Fibroblast of skin of left biceps (primary cell): Measurements from ENCODE around the gene SLC43A2.
"Not testable (repeated sequence)": the region's sequence is repeated elsewhere in the genome, so short reads cannot be mapped to it uniquely, and the experiment has no call there.

Experiments
- DNase-seq, 2 experiments: peaks; one replicate each; pipeline ENCODE4 v3.0.0-alpha.2; 2013; ENCODE audit warnings: low read depth in 2 of 2

The SLC43A2 gene

DNA sequence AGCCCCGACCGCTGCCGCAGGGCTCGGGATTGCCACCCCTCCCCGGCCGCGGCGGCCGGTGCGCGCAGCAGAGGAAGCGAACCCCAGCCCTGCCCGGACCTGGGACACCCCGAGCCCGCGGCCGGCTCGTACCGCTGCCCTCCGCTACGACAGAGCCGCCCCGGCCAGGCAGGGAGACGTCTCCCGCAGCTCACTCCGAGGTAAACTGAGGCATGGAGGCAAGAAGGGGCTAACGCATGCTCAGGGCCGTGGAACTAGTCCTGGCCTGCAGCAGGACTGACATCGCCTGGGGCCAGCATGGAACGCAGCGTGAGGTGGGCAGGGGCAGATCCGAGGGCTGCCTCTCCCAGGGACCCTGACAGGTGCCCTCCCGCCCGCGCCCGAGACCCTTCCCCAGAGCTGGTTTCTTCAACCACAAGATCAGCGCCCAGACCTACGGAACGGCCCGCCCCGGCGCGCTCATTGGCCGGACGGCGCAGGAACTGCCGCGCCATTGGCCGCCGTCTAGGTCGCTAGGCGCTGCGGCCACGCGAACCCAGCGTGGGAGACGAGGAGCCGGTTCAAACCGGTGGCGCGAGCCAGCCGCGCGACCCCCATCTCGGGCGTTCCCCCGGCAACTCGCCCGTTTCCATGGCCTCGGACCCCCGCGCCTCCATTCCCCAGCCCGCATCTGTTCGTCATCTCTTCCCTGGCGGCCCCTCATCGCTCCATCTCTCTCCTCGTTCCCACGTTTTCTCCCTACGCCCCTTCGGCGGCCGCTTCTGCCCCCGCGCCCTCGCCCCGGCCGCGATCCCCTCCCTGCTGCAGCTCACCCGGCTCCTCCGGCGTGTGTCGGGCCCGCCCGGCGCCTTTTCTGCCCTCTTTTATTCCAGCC lies at the start of gene SLC43A2:
Gene SLC43A2 (minus strand): TSS at position 853 of the 874 bp plus-strand sequence. CDS start 960 bp downstream, outside the sequence.
- peak; percentile 27 to 28 for DNase-seq

DNA sequence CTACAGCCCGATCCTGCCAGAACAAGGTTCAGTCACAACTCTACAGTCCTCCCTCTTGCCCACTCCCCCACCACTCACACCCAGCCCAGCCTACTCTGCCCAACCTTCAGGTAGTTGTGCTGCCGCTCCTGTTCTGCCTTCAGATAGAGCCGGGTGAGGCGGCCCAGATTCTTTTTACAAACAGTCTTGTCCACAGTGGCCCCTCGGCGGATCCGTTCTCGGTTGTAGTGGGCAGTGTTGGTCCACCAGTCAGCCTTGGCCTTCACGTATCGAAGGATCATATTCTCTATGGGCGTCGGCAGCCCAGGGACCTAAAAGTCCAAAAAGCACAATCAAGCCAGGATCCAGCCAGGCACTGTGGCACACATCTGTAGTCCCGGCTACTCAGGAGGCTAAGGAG lies 47.8 kb upstream of the SLC43A2 start:
- no peak for DNase-seq

DNA sequence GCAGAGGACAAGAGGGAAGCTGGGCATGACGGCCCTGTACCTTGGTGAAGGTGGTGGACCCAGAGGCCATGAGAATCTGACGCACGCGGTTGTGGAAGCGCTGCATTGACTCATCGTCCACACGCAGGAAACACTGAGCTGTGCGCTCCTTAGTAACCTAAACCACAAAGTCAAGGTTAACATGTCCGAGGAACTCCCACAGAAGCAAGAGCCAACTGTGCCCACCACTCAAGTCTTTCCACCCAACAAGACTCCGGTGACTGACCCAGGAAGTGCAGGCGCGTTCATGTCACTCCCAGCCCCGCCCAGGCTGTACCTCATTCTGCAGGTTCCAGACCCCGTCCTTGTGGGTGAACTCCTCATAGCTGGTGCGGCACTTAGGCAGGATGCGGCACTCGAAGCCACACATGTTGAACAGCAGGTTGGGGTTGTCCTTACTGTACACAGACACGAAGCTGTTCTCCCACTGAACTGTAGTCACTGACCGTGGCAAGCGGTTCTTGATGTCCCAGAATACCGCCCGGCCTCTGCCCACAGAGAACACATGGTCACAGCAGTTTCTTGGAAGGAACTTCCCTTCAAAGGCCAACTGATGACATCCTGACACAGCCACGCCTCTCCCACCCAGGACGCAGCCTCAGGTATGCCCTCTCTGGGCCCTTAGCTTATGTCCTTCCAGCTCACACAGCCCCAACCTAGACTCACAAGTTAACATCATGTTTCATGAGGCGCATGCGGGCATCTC lies 44.6 kb upstream of the SLC43A2 start:
- DNase-seq = no peak

DNA sequence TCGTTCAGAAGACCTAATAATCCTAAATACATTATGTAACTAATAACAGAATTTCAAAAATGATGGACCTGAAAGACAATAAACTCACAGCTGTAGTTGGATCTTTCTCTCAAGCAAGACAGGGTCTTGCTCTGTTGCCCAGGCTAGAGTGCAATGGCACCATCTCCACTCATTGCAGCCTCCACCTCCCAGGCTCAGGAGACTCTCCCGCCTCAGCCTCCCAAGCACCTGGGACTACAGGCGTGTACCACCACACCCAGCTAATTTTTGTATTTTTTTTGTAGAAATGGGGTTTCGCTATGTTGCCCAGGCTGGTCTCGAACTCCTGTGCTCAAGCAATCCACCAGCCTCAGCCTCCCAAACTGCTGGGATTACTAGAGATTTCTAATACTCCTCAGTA lies 35.3 kb upstream of the SLC43A2 start:
- DNase-seq = not testable (repeated sequence)

DNA sequence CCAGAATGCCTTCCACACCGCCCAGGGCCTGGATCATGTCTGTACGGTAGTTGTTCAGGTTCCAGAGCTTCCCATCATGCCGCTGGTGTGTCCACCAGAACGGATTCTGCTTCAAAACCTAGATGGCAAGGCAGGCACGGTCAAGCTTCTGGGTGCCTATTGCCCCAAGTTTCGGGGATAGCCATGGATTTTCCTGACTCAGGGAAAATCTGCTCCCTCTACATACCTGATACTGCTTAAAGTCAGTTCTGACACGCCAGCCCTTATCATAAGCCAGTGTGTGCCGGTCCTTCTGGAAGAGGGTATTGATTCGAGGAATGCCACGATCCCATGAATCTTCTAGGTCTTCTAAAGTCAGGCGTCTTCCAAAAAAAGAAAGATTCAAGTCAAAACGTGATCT lies 32.4 kb upstream of the SLC43A2 start:
- DNase-seq = no peak

DNA sequence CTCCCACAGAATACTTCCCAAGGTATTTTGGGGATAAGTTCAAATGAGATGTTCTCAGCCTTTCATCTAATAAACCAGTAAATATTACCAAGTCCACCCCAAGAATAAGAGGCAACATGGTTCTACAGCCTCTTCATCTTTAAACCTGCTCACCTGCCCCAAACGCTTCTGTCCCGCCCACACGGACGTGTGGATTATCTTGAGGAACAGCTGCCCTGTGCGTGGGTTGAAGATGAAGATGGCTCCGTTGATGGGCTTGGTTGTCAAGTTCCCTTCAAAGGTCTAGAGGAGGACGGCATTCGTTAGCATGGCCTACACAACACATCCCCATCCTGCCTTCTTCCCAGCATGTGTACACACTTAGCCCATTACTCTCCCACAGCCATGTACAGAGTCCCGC lies 29.5 kb upstream of the SLC43A2 start:
- no peak for DNase-seq

GRCh38 chr17:1653735-1654134 lies 25.1 kb upstream of the SLC43A2 start:
- DNase-seq = no peak

DNA sequence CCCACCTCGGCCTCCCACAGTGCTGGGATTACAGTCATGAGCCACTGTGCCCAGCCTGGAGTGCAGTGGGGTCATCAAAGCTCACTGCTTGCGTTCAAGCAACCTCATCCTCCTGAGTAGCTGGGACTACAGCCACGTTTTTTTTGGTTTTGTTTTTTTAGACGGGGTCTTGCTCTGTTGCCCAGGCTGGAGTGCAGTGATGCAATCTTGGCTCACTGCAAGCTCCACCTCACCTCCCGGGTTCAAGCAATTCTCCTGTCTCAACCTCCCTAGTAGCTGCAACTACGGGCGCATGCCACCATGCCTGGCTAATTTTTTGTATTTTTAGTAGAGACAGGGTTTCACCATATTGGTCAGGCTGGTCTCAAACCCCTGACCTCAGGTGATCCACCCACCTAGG lies 24.2 kb upstream of the SLC43A2 start:
- not testable (repeated sequence) for DNase-seq

- no peak for DNase-seq
Measured at GRCh38 chr17:1651559-1651844, 22.9 kb upstream of the SLC43A2 start.

- DNase-seq = no peak
Measured at GRCh38 chr17:1650731-1651558, 22.3 kb upstream of the SLC43A2 start.

DNA sequence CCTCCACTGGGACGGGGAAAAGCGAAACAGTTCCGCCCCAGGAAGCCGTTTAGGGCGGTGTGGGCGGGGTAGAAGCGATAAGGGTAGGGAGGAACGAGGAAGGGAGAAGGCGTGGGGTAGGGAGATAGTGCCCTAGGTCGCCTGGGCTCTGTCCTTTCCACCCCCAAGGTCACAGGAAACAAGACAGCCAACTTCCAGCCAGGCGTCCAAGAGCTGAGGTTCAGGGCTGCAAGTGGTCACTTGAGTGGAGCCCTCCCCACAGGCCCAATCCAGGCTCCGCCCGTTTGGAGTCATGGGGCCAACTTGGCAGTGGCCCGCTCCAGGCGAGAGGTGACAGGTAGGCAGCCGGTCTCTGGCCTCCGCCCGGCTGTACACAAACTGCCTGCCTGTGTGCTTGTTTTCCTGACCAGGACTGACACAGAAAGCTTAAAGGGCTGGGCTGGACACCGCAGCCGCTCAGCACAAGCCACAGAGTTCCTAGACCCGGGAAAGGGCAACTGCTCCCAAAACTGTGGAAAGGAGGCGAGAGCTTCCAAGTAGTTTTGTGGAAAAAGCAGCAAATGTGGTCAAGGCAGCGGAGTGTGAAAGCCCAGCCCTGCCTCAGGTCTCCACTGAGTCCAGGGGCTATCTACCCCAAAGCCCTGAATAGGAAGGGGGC lies 21.3 kb upstream of the SLC43A2 start, which contains the start of gene RILP:
Gene RILP (minus strand): TSS at position 23 of the 658 bp plus-strand sequence. CDS start 62 bp downstream, outside the sequence.
- DNase-seq = no peak

- peak; percentile 80 to 82 for DNase-seq
Measured at GRCh38 chr17:1648963-1649843, 20.6 kb upstream of the SLC43A2 start.

DNA sequence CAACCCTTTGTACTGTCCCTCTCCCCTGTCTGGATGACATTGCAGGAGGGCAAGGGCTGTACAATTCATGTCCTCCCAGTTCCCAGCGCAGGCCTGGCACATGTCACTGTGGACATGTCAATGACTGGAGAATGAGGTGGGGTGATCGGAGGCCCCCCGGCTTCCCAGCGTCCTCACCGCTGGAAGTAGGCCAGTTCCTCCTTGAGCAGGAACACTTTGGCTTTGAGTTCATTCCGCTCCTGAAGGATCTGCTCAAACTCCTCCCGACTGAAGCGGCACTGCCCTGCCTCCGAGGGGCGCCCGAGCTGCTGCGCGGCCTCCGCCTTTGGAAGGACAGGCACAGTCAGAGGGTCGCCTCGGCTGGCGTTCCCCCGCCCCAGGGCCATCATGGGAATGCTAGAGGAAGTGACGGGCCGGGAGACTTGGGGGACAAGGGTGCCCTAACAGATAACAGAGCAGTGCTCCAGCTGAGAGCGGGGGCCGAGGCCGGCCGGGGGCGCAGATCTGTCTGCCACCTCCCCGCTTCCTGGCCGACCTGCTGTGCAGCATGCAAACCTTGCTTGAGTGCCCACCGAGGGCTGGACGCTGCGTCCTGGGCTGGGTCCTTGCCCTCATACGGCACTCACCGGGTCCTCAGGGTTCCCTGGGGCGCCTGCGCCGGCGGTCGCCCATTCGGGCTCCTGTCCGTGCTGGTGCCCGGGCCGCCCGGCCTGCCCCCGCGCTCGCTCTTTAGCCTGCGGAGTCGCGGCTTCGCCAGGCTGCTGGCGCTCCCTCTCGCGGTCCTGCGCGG lies 19.7 kb upstream of the SLC43A2 start:
- DNase-seq = no peak

DNA sequence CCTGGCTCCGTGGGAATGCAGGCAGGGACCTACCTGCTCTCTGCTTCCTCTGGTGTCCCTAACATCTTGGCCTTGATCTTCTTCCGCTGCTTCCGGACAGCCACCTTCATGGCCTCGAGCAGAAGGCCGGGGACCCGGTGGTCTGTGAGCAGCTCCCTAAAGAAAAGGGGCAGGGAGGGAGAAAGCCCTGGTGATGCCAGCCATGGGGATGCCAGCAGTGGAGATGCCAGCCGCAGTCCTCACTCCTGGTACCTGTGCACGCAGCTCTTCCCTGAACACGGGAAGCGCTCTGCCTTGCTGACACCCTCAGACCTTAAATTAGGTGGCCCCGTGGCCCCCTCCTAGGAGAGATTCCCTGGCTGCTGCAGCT lies 19.2 kb upstream of the SLC43A2 start:
- no peak for DNase-seq

DNA sequence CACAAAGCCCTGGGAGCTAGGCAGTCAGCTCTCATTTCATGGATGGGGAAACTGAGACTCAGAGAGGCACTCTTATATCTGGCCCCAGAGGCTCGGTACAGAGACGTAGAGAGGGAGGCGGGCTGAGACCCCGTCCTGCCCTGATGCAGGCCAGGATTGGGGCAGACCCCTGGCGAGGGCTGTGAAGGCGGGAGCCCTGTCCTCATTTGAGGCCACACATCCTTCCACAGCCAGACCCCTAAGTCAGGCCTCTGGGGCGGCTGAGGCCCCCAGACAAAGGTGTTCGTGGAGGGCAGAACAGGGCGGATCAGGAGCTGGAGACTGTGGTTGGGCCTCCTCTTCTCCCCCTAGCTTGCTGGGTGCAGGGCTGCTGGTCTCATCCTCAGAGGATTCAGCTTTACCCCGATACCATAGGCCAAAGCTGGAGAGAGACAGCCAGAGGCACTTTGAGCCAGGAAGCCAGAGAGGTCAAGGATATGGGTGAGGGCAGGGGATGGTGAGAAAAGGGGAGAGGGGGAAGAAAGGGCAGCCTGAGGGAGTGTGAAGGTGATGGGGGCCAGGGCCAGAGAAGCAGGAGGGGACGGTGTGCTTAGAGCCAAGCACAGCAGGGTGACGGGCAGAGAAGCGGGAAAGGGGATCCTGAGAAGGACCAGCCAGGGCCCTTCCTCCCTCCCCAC lies 17.7 kb upstream of the SLC43A2 start:
- DNase-seq = no peak

DNA sequence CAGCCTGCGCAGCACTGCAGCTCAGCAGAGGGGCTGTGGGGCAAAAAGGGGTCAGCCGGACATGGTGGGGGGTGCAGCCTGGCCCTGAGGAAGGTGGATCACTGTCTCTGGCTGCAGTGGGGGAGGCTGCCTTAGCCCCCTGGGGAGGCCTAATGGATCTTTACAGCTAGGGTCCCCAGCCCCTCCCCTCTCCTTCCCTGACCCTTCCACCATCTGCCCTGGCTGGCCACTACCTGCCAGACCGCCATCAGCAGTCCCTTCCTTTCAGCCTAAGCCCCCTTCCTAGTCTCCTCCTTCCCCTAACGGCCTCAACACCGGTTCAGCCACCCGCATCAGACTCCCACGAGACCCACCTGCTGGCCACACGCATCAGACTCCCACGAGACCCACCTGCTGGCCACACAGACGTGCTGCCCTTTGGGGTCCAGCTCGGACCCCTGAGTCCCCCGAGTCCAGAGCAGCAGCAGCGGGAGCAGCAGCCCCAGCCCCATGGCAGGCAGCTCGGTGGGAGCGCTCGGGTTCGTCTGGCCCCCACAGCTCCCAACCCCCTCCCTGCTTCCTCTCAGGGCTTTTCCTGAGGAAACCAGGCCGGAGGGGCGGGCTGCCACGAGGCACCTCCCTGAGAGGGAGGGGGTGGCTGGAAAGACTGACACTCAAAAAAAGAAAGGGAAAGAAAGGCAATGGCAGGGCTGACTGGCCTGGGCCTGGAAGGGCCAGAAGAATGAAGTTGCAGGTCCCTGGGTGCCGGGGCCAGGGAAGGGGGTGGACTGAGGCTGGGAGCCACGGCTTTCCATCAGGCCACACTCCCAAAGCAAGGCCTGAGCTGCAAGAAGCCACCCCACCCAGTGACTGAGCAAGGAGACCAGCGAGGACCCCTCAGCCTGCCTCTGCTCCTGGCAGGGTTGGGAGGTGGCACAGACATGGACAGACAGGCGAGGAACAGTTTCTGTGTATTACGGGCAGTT lies 16.9 kb upstream of the SLC43A2 start, which contains the start of gene SCARF1:
Gene SCARF1 (minus strand): TSS at position 526 of the 965 bp plus-strand sequence. CDS start 35 bp downstream, at position 491.
- DNase-seq = no peak

GRCh38 chr17:1644493-1645206 lies 16.0 kb upstream of the SLC43A2 start:
- no peak for DNase-seq
